Thymus (tissue), 11 donors: Measurements from ENCODE around the gene NPHP3. TPM values are rescaled to one million over a fixed set of nuclear protein-coding genes. Genes with fewer than 3 reads are reported as not detected.

Experiments used
- DNase-seq, 9 donors: peaks; one replicate each; pipeline ENCODE4 v3.0.0-alpha.2; 2013; ENCODE audit warnings: low spot score in 9 of 9, low read depth in 6 of 9, missing footprints in 1 of 9
- H3K27ac ChIP-seq, 2 donors: one replicate each; pipeline ENCODE4 v1.5.1; 2013; ENCODE audit warnings: control low read depth in 1 of 2, low read depth in 1 of 2, low read length in 1 of 2, mild to moderate bottlenecking in 1 of 2, moderate library complexity in 1 of 2
- H3K27me3 ChIP-seq, 2 donors: one replicate each; pipeline ENCODE4 v1.5.1; 2013; ENCODE audit warnings: low read length in 1 of 2; ENCODE audit not compliant: control insufficient read depth in 2 of 2, insufficient read depth in 1 of 2
- H3K36me3 ChIP-seq, 2 donors: one replicate each; pipeline ENCODE4 v1.5.1; 2013; ENCODE audit warnings: low read length in 1 of 2, mild to moderate bottlenecking in 1 of 2, moderate library complexity in 1 of 2; ENCODE audit not compliant: control insufficient read depth in 2 of 2, insufficient read depth in 2 of 2
- H3K4me1 ChIP-seq, 2 donors: one replicate each; pipeline ENCODE4 v1.5.1; 2013; ENCODE audit warnings: low read length in 2 of 2; ENCODE audit not compliant: control insufficient read depth in 2 of 2, insufficient read depth in 2 of 2
- H3K4me3 ChIP-seq, 2 donors: one replicate each; pipeline ENCODE4 v1.5.1; 2013; ENCODE audit warnings: low read length in 2 of 2, control low read depth in 1 of 2, mild to moderate bottlenecking in 1 of 2
- H3K9me3 ChIP-seq, 2 donors: one replicate each; pipeline ENCODE4 v1.5.1; 2013; ENCODE audit warnings: low read length in 1 of 2, mild to moderate bottlenecking in 1 of 2; ENCODE audit not compliant: control insufficient read depth in 2 of 2, insufficient read depth in 1 of 2
- WGBS: extraction: QIAGEN DNeasy Blood & Tissue Kit; methylation state at CpG from one replicate; pipeline ENCODE4 v1.1.7; 2013; 5-methylcytosine and 5-hydroxymethylcytosine counted together
- polyA plus RNA-seq: library from polyadenylated mRNA; stranded (reverse); fragments of 200-250 nt; gene quantifications from one replicate; pipeline ENCODE4 v1.2.3, GENCODE V29; 2013
- total RNA-seq: library from RNA; stranded (reverse); fragments of 120-200 nt; gene quantifications from one replicate; pipeline ENCODE4 v1.2.4, GENCODE V29; 2013
- donor health status: healthy.

The NPHP3 gene
- total and polyA plus RNA-seq, 2 donors, result 8.3 to 13.0 TPM

GRCh38 chr3:132657869-132658747 is 64.1 kb downstream of the NPHP3 start:
- Histone ChIP-seq H3K4me1 (peaks cover 3 to 8% of the 10 kb centered on the region in 2 donors), H3K27me3 (no peaks in the 10 kb centered on the region), H3K4me3 (no peak overlapping the region), H3K36me3 (no peaks in the 10 kb centered on the region), H3K27ac (no peak overlapping the region), H3K9me3 (no peaks in the 10 kb centered on the region)
- no peak for DNase-seq
- 96% methylated on average over 8 of the region's 8 CpGs for WGBS

- H3K36me3 ChIP-seq, result no peaks in the 10 kb centered on the region
- no peak for DNase-seq
- no peaks in the 10 kb centered on the region for H3K9me3 ChIP-seq
- peaks cover 3 to 8% of the 10 kb centered on the region in 2 donors for H3K4me1 ChIP-seq
- no peak overlapping the region for H3K27ac ChIP-seq
- WGBS, result 98% methylated on average over 2 of the region's 2 CpGs
- H3K4me3 ChIP-seq, result no peak overlapping the region
- no peaks in the 10 kb centered on the region for H3K27me3 ChIP-seq
Measured at GRCh38 chr3:132655471-132655870, 66.7 kb downstream of the NPHP3 start.

GRCh38 chr3:132654721-132655120 is 67.5 kb downstream of the NPHP3 start:
- no peak overlapping the region for H3K4me3 ChIP-seq
- 95% methylated on average over 5 of the region's 5 CpGs for WGBS
- H3K4me1 ChIP-seq, result peaks cover 3 to 8% of the 10 kb centered on the region in 2 donors
- no peak for DNase-seq
- no peaks in the 10 kb centered on the region for H3K27me3 ChIP-seq
- no peaks in the 10 kb centered on the region for H3K9me3 ChIP-seq
- no peaks in the 10 kb centered on the region for H3K36me3 ChIP-seq
- no peak overlapping the region for H3K27ac ChIP-seq

GRCh38 chr3:132654190-132654589 is 68.0 kb downstream of the NPHP3 start:
- Histone ChIP-seq H3K27me3 (no peaks in the 10 kb centered on the region), H3K27ac (no peak overlapping the region), H3K9me3 (no peaks in the 10 kb centered on the region), H3K4me1 (peaks cover 3 to 4% of the 10 kb centered on the region in 2 donors), H3K4me3 (no peak overlapping the region), H3K36me3 (no peaks in the 10 kb centered on the region)
- 97% methylated on average over 2 of the region's 2 CpGs for WGBS
- no peak for DNase-seq

- no peak overlapping the region for H3K27ac ChIP-seq
- H3K36me3 ChIP-seq, result no peaks in the 10 kb centered on the region
- no peak overlapping the region for H3K4me3 ChIP-seq
- no peaks in the 10 kb centered on the region for H3K4me1 ChIP-seq
- no peaks in the 10 kb centered on the region for H3K9me3 ChIP-seq
- H3K27me3 ChIP-seq, result no peaks in the 10 kb centered on the region
- whole genome bisulfite sequencing, result 96% methylated on average over 1 of the region's 1 CpG
- DNase-seq, result no peak
Measured at GRCh38 chr3:132652640-132653270, 69.5 kb downstream of the NPHP3 start.

GRCh38 chr3:132650153-132650552 is 72.1 kb downstream of the NPHP3 start:
- no peak overlapping the region for H3K4me3 ChIP-seq
- WGBS, result 100% methylated on average over 1 of the region's 1 CpG
- H3K4me1 ChIP-seq, result no peaks in the 10 kb centered on the region
- H3K36me3 ChIP-seq, result no peaks in the 10 kb centered on the region
- H3K9me3 ChIP-seq, result no peaks in the 10 kb centered on the region
- no peak overlapping the region for H3K27ac ChIP-seq
- DNase-seq, result no peak
- H3K27me3 ChIP-seq, result no peaks in the 10 kb centered on the region

GRCh38 chr3:132645058-132645457 is 77.2 kb downstream of the NPHP3 start:
- Histone ChIP-seq H3K9me3 (no peaks in the 10 kb centered on the region), H3K4me3 (no peak overlapping the region), H3K27ac (no peak overlapping the region), H3K4me1 (no peaks in the 10 kb centered on the region), H3K27me3 (no peaks in the 10 kb centered on the region), H3K36me3 (peaks cover 0 to 2% of the 10 kb centered on the region in 2 donors)
- no peak for DNase-seq
- WGBS, result 98% methylated on average over 1 of the region's 1 CpG

- Histone ChIP-seq H3K4me3 (no peak overlapping the region), H3K36me3 (peaks cover 4 to 8% of the 10 kb centered on the region in 2 donors), H3K27ac (no peak overlapping the region), H3K4me1 (no peaks in the 10 kb centered on the region), H3K9me3 (no peaks in the 10 kb centered on the region), H3K27me3 (no peaks in the 10 kb centered on the region)
- no peak for DNase-seq
- WGBS, result 85% methylated on average over 2 of the region's 2 CpGs
Measured at GRCh38 chr3:132643366-132643765, 78.8 kb downstream of the NPHP3 start.

- Histone ChIP-seq H3K27me3 (no peaks in the 10 kb centered on the region), H3K36me3 (peaks cover 4 to 10% of the 10 kb centered on the region in 2 donors), H3K27ac (no peak overlapping the region), H3K4me3 (no peak overlapping the region), H3K9me3 (no peaks in the 10 kb centered on the region), H3K4me1 (no peaks in the 10 kb centered on the region)
- 83% methylated on average over 2 of the region's 2 CpGs for WGBS
- DNase-seq, result no peak
Measured at GRCh38 chr3:132642539-132642847, 79.7 kb downstream of the NPHP3 start.
